Measurements from ENCODE around the gene TEX264. TPM values are rescaled to one million over a fixed set of nuclear protein-coding genes. Genes with fewer than 3 reads are reported as not detected.

TEX264 gene
- total and polyA plus RNA-seq, 7 donors = 16.8 to 71.5 (median 29.6) TPM

DNA sequence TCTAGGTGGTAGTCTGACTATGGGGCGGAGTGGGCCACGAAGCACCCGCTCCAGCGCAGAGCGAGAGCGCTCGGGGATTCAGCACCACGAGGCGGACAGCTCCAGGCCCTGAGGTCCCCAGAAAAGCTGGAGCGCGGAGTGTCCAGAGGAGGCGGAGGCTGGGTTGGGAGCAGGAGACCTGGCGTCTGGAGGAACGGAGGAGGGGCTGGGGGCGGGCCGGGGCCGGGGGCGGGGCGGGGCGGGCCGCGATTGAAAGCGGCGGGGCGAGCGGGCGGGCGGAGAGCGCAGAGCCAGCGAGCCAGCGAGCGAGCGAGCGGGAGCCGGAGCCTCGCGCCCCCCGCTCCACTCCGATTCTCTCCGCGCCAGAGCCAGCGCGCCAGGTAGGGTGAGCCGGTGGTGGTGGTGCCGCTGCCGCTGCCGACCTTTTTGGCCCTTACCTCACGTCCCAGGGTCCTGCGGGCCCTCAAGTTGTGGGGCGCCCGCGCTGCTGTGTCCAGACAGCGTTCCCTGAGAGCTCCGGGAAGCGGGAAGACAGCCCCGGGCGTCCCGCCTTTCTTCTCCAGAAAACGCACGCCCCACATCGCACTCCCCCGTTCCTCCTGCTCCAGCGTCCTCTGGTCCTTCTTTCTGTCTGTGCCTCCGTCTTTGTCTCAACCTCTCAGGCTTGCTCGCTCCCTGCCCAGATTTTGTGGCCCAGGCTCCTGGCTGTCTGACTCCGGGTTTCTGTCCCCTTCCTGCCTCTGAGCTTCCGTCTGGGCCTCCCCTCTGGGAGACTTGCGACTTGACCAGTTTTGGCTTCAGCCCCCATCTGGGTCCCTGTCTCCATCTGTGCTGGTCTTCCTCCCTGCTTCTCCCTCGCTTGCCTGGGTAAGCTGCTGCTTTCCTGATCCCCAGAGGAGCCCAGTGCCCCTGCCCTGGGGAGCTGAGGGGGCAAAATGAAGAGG lies 36.0 kb downstream of the TEX264 start, which contains the start of gene GRM2:
Gene GRM2, plus strand, starts transcription at position 281 of the 944 bp plus-strand sequence. CDS start 1,916 bp downstream, outside the sequence.
- Histone ChIP-seq H3K27ac (no peak within 1 kb of the TSS), H3K9me3 (no peaks in the 10 kb centered on the region), H3K4me1 (no peaks in the 10 kb centered on the region), H3K4me3 (peak within 1 kb of the TSS; percentile 49), H3K27me3 (ENCODE audit: insufficient read depth in 3 of 3, low read length in 2 of 3) (no peaks in the 10 kb centered on the region), H3K36me3 (ENCODE audit: insufficient read depth in 1 of 2, low read depth in 1 of 2) (peaks cover 2 to 29% of the 10 kb centered on the region in 2 donors)
- DNase-seq (peak; percentile 73 to 79), ATAC-seq (peak; percentile 73 to 85 (median 81))
- TF ChIP-seq, protein P1, sequence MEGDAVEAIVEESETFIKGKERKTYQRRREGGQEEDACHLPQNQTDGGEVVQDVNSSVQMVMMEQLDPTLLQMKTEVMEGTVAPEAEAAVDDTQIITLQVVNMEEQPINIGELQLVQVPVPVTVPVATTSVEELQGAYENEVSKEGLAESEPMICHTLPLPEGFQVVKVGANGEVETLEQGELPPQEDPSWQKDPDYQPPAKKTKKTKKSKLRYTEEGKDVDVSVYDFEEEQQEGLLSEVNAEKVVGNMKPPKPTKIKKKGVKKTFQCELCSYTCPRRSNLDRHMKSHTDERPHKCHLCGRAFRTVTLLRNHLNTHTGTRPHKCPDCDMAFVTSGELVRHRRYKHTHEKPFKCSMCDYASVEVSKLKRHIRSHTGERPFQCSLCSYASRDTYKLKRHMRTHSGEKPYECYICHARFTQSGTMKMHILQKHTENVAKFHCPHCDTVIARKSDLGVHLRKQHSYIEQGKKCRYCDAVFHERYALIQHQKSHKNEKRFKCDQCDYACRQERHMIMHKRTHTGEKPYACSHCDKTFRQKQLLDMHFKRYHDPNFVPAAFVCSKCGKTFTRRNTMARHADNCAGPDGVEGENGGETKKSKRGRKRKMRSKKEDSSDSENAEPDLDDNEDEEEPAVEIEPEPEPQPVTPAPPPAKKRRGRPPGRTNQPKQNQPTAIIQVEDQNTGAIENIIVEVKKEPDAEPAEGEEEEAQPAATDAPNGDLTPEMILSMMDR (IDR thresholded peaks at IDR 0.05) = no peak
- intact Hi-C loops (cut with DNase I) = no loop called here
- WGBS, 3 donors = 4 to 9% (median 5%) methylated on average over 41 to 63 of the region's 69 CpGs

DNA sequence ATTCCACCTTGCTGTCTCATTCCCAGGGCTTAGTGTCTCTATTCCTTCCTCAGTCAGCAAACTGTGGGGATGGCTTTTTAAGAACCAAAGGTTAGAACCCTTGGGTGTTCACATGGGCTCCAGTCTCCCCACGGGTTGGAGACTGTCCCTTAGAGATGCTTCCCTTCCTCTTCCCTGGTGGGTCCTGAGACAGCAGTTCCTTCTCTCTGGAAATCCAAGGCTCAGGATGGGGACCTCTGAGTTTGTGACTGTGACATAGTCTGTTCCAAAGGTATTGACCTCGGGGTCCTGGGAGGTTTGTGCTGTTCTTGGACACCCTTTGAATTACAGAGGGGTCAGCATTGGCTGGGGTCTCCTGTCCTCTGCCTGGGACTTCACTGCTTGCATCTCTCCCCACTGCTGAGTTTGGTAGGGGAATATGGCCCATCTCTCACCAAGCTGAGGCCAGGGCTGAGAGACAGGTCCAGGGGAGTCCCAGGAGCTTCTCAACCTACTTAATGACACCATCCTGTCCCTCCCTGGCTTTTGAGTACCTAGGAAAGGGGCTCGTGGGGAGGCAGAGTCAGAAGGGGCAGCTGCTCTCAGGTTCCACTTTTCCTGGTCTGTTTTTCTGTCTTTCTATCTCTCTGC lies 37.3 kb downstream of the TEX264 start:
- WGBS, 3 donors = 57 to 69% (median 65%) methylated on average over 3 of the region's 3 CpGs
- intact Hi-C loops (cut with DNase I) = no loop called here
- TF ChIP-seq, protein P1 (IDR thresholded peaks at IDR 0.05) = no peak
- peaks cover 2 to 16% of the 10 kb centered on the region in 2 donors for H3K36me3 ChIP-seq (ENCODE audit: insufficient read depth in 1 of 2, low read depth in 1 of 2)
- DNase-seq (no peak), ATAC-seq (no peak)
- no peak overlapping the region for H3K27ac ChIP-seq
- no peaks in the 10 kb centered on the region for H3K9me3 ChIP-seq
- no peak overlapping the region for H3K4me3 ChIP-seq
- no peaks in the 10 kb centered on the region for H3K4me1 ChIP-seq
- no peaks in the 10 kb centered on the region for H3K27me3 ChIP-seq (ENCODE audit: insufficient read depth in 3 of 3, low read length in 2 of 3)

DNA sequence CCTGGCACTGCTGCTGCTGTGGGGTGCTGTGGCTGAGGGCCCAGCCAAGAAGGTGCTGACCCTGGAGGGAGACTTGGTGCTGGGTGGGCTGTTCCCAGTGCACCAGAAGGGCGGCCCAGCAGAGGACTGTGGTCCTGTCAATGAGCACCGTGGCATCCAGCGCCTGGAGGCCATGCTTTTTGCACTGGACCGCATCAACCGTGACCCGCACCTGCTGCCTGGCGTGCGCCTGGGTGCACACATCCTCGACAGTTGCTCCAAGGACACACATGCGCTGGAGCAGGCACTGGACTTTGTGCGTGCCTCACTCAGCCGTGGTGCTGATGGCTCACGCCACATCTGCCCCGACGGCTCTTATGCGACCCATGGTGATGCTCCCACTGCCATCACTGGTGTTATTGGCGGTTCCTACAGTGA lies 38.0 kb downstream of the TEX264 start:
- Histone ChIP-seq H3K9me3 (no peaks in the 10 kb centered on the region), H3K4me1 (no peaks in the 10 kb centered on the region), H3K36me3 (ENCODE audit: insufficient read depth in 1 of 2, low read depth in 1 of 2) (peaks cover 2 to 9% of the 10 kb centered on the region in 2 donors), H3K27ac (no peak overlapping the region), H3K27me3 (ENCODE audit: insufficient read depth in 3 of 3, low read length in 2 of 3) (no peaks in the 10 kb centered on the region), H3K4me3 (no peak overlapping the region)
- intact Hi-C loops (cut with DNase I) = no loop called here
- WGBS, 3 donors = 81 to 88% (median 81%) methylated on average over 17 of the region's 17 CpGs
- DNase-seq (peak in 1 of 2 donors; percentile 43), ATAC-seq (no peak)
- TF ChIP-seq, protein P1 (IDR thresholded peaks at IDR 0.05) = no peak

DNA sequence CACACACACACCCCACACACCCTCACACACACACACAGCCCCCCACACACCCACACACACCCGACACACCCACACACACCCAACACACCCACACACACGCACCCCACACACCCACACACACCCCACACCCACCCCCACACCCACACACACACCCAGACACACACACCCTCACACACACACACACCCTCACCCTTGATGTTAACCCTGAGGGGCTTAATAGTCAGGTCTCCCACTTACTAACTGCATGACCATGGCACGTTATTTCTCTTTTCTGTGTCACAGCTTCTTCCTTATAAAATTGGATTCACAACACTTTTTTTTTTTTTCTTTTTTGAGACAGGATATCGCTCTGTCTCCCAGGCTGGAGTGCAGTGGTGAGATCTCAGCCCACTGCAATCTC lies 38.6 kb downstream of the TEX264 start:
- DNase-seq = no peak
- WGBS, 3 donors = 60 to 76% (median 75%) methylated on average over 2 to 4 of the region's 4 CpGs

More for the DNA sequence above, 38.6 kb downstream of the TEX264 start:
- no peak for ATAC-seq
- H3K36me3 ChIP-seq (ENCODE audit: insufficient read depth in 1 of 2, low read depth in 1 of 2) = peaks cover 2 to 4% of the 10 kb centered on the region in 2 donors
- H3K27ac ChIP-seq = no peak overlapping the region
- intact Hi-C loops (cut with DNase I) = no loop called here
- TF ChIP-seq, protein P1 (IDR thresholded peaks at IDR 0.05) = no peak
- no peaks in the 10 kb centered on the region for H3K9me3 ChIP-seq
- H3K27me3 ChIP-seq (ENCODE audit: insufficient read depth in 3 of 3, low read length in 2 of 3) = no peaks in the 10 kb centered on the region
- H3K4me1 ChIP-seq = no peaks in the 10 kb centered on the region
- H3K4me3 ChIP-seq = no peak overlapping the region
